ENCODE results near the gene FAM131A. TPM values are rescaled to one million over a fixed set of nuclear protein-coding genes. Genes with fewer than 3 reads are reported as not detected.

FAM131A gene
- total and polyA plus RNA-seq, 2 of the 4 experiments (the other 2 are of a cell fraction): 10.8 to 19.5 TPM

DNA sequence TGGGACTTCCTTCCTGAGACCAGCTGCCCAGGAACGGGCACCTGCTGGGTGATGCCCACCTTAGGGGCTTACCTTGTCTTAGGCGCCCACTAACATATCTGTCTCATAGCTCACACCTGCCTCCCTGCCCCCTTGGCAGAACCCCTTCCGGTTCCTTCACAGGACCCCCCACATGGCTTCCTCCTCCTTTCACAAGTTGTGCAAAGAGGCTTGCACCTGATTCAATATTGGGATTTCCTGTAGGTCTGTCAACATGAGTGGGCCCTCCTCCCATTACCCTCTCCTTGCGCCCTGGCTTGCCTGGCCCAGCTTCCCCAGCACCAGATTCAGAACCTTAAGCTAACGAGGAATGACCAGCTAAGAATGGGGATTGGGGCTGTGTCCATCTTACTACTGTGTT, 40.0 kb downstream of the FAM131A start:
- Histone ChIP-seq H3K36me3 (ENCODE audit: control insufficient read depth, insufficient read depth, low read length) (no peaks in the 10 kb centered on the region), H2AFZ (replicated peaks; ENCODE audit: low read length, poor library complexity) (no peak overlapping the region), H3K4ac (ENCODE audit: low read depth, low read length) (no peak overlapping the region), H4K8ac (ENCODE audit: low read depth in 2 of 2, low read length in 2 of 2) (no peak overlapping the region), H2BK20ac (ENCODE audit: low read depth, low read length) (no peak overlapping the region), H2AK9ac (replicated peaks; ENCODE audit: low read depth, low read length, poor library complexity) (no peak overlapping the region), H3K4me2 (ENCODE audit: low read depth, low read length) (no peak overlapping the region), H3K56ac (ENCODE audit: extremely low read depth, insufficient read depth, low read length) (no peak overlapping the region), H4K91ac (ENCODE audit: insufficient read depth, low read depth, low read length) (no peak overlapping the region), H4K20me1 (ENCODE audit: insufficient read depth, low read length) (no peaks in the 10 kb centered on the region), H3K18ac (ENCODE audit: low read depth, low read length) (no peak overlapping the region), H3K27ac (ENCODE audit: insufficient read depth, low read length) (no peak overlapping the region), H2BK15ac (ENCODE audit: low read depth, low read length) (no peak overlapping the region), H2AK5ac (ENCODE audit: low read depth, low read length) (no peak overlapping the region), H3K23ac (ENCODE audit: low read depth, low read length) (no peak overlapping the region), H3K9me3 (ENCODE audit: control insufficient read depth, insufficient read depth, low read length) (no peaks in the 10 kb centered on the region), H3K79me1 (ENCODE audit: low read depth in 1 of 2, low read length in 2 of 2) (no peaks in the 10 kb centered on the region), H4K5ac (ENCODE audit: low read depth, low read length) (no peak overlapping the region), H3K4me3 (ENCODE audit: insufficient read depth, low read depth, low read length) (no peak overlapping the region), H3K9me1 (ENCODE audit: insufficient read depth, low read length) (no peaks in the 10 kb centered on the region), H2BK5ac (ENCODE audit: low read depth, low read length, poor library complexity, severe bottlenecking) (no peak overlapping the region), H3K27me3 (ENCODE audit: control insufficient read depth, insufficient read depth, low read length) (peaks cover 74% of the 10 kb centered on the region), H3K4me1 (ENCODE audit: control insufficient read depth, insufficient read depth, low read length) (peaks cover 2% of the 10 kb centered on the region; the same call in 1 of the 2 replicates), H3K14ac (replicated peaks; ENCODE audit: low read depth, low read length) (no peak overlapping the region), H3K9ac (ENCODE audit: low read depth, low read length) (no peak overlapping the region), H2BK120ac (ENCODE audit: low read depth, low read length) (no peak overlapping the region)
- ChIA-PET CTCF (no interaction called here), POLR2A (ENCODE audit: unreplicated experiment) (no interaction called here)
- in situ Hi-C loops (cut with MboI; ENCODE audit: low sequenced_read_pairs): loop anchor here (10.0 kb wide), 2 partner anchors 397 to 427 kb away; no protein-coding TSS in a partner anchor
- intact Hi-C loops (cut with micrococcal nuclease): no loop called here
- BruUV-seq (replicated peaks): no TSS peak
- dilution Hi-C loops (cut with HindIII; ENCODE audit: low sequenced_read_pairs, unreplicated experiment): no loop called here
- ATAC-seq (ENCODE audit: low read depth) (no peak), DNase-seq (no peak)
- 72% methylated on average over 2 of the region's 5 CpGs; no CpG with 5 or more reads in 1 of the 2 experiments for WGBS, 2 experiments (ENCODE audit: extremely low coverage in 2 of 2, insufficient read length in 1 of 2)
- TF ChIP-seq FOS (IDR thresholded peaks at IDR 0.05; ENCODE audit: low read depth, low read length): no peak
- no peak for TF ChIP-seq CEBPB (IDR thresholded peaks at IDR 0.05; ENCODE audit: low read depth, low read length)
- TF ChIP-seq MAZ (IDR thresholded peaks at IDR 0.05; ENCODE audit: borderline replicate concordance, low read depth, low read length): no peak
- TF ChIP-seq, protein P1, sequence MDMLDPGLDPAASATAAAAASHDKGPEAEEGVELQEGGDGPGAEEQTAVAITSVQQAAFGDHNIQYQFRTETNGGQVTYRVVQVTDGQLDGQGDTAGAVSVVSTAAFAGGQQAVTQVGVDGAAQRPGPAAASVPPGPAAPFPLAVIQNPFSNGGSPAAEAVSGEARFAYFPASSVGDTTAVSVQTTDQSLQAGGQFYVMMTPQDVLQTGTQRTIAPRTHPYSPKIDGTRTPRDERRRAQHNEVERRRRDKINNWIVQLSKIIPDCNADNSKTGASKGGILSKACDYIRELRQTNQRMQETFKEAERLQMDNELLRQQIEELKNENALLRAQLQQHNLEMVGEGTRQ (IDR thresholded peaks at IDR 0.05; ENCODE audit: low read depth, low read length): no peak
- no peak for TF ChIP-seq POLR2A (IDR thresholded peaks at IDR 0.05; ENCODE audit: low read depth, low read length)
- no peak for TF ChIP-seq MXI1 (IDR thresholded peaks at IDR 0.05; ENCODE audit: borderline replicate concordance, low read depth, low read length)
- TF ChIP-seq CHD1 (IDR thresholded peaks at IDR 0.05; ENCODE audit: low read depth, low read length): no peak
- no peak for TF ChIP-seq SMC3 (IDR thresholded peaks at IDR 0.05; ENCODE audit: low read depth, low read length)
- no peak for TF ChIP-seq RFX5 (IDR thresholded peaks at IDR 0.05; ENCODE audit: low read depth, low read length)
- TF ChIP-seq, protein P2, sequence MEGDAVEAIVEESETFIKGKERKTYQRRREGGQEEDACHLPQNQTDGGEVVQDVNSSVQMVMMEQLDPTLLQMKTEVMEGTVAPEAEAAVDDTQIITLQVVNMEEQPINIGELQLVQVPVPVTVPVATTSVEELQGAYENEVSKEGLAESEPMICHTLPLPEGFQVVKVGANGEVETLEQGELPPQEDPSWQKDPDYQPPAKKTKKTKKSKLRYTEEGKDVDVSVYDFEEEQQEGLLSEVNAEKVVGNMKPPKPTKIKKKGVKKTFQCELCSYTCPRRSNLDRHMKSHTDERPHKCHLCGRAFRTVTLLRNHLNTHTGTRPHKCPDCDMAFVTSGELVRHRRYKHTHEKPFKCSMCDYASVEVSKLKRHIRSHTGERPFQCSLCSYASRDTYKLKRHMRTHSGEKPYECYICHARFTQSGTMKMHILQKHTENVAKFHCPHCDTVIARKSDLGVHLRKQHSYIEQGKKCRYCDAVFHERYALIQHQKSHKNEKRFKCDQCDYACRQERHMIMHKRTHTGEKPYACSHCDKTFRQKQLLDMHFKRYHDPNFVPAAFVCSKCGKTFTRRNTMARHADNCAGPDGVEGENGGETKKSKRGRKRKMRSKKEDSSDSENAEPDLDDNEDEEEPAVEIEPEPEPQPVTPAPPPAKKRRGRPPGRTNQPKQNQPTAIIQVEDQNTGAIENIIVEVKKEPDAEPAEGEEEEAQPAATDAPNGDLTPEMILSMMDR (conservative IDR thresholded peaks at IDR 0.05; ENCODE audit: low read depth, low read length): no peak
- TF ChIP-seq, protein P3, sequence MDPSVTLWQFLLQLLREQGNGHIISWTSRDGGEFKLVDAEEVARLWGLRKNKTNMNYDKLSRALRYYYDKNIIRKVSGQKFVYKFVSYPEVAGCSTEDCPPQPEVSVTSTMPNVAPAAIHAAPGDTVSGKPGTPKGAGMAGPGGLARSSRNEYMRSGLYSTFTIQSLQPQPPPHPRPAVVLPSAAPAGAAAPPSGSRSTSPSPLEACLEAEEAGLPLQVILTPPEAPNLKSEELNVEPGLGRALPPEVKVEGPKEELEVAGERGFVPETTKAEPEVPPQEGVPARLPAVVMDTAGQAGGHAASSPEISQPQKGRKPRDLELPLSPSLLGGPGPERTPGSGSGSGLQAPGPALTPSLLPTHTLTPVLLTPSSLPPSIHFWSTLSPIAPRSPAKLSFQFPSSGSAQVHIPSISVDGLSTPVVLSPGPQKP (IDR thresholded peaks at IDR 0.05; ENCODE audit: borderline replicate concordance, low read depth, low read length): no peak
- TF ChIP-seq MAFK (IDR thresholded peaks at IDR 0.05; ENCODE audit: low read depth, low read length): no peak
- TF ChIP-seq RAD21 (IDR thresholded peaks at IDR 0.05; ENCODE audit: low read length): no peak
- no peak for TF ChIP-seq BHLHE40 (IDR thresholded peaks at IDR 0.05; ENCODE audit: low read depth, low read length)
- TF ChIP-seq RCOR1 (IDR thresholded peaks at IDR 0.05; ENCODE audit: insufficient replicate concordance, low read length): no peak
- no peak for TF ChIP-seq NFE2L2 (IDR thresholded peaks at IDR 0.05; ENCODE audit: low read depth, low read length)

All from IMR-90 (cell line).